Fibroblast of lung (primary cell): ENCODE measurements around the gene BNIP5. TPM values are rescaled to one million over a fixed set of nuclear protein-coding genes. Genes with fewer than 3 reads are reported as not detected.

Experiments
- DNase-seq, 2 donors: peaks; one replicate each; pipeline versions ENCODE4 v3.0.0 to v3.0.0-alpha.2; 2010; ENCODE audit warnings: low read depth in 2 of 2
- H2AFZ ChIP-seq: 2 replicates; pipeline ENCODE4 v1.5.1; 2012; ENCODE audit warnings: low read length, control low read depth, inconsistent platforms
- H3K27ac ChIP-seq: 2 replicates; pipeline ENCODE4 v1.5.1; 2011; ENCODE audit warnings: low read length, control low read depth; ENCODE audit not compliant: insufficient read depth
- H3K27me3 ChIP-seq: 2 replicates; pipeline ENCODE4 v1.5.1; 2011; ENCODE audit warnings: mild to moderate bottlenecking, low read length; ENCODE audit not compliant: control insufficient read depth, insufficient read depth
- H3K36me3 ChIP-seq: 2 replicates; pipeline ENCODE4 v1.5.1; 2011; ENCODE audit warnings: low read length; ENCODE audit not compliant: control insufficient read depth, insufficient read depth
- H3K4me1 ChIP-seq: 2 replicates; pipeline ENCODE4 v1.5.1; 2011; ENCODE audit warnings: low read length; ENCODE audit not compliant: control insufficient read depth, insufficient read depth; ENCODE audit errors: extremely low read depth
- H3K4me2 ChIP-seq: 2 replicates; pipeline ENCODE4 v1.5.1; 2011; ENCODE audit warnings: low read length, control low read depth; ENCODE audit not compliant: insufficient read depth; ENCODE audit errors: extremely low read depth
- H3K4me3 ChIP-seq, 4 experiments: fragments of 200-600 bp in 1 of 4; sonication (generic) in 1 of 4; replicated peaks in 1 of 4; 2 replicates each; pipeline ENCODE4 v1.5.1; 2011 to 2016; ENCODE audit warnings: low read length in 4 of 4, low read depth in 3 of 4, mild to moderate bottlenecking in 3 of 4, control low read depth in 2 of 4, inconsistent platforms in 1 of 4, mixed read lengths in 1 of 4; ENCODE audit not compliant: insufficient read depth in 1 of 4; ENCODE audit errors: control extremely low read depth in 1 of 4
- H3K79me2 ChIP-seq: 2 replicates; pipeline ENCODE4 v1.5.1; 2012; ENCODE audit warnings: mild to moderate bottlenecking, low read length, inconsistent platforms; ENCODE audit not compliant: control insufficient read depth, insufficient read depth
- H3K9ac ChIP-seq: 2 replicates; pipeline ENCODE4 v1.5.1; 2011; ENCODE audit warnings: mild to moderate bottlenecking, low read length, control low read depth; ENCODE audit not compliant: insufficient read depth
- H3K9me3 ChIP-seq: 2 replicates; pipeline ENCODE4 v1.5.1; 2012; ENCODE audit warnings: low read depth, low read length; ENCODE audit not compliant: control insufficient read depth, insufficient read depth
- H4K20me1 ChIP-seq: 2 replicates; pipeline ENCODE4 v1.5.1; 2011; ENCODE audit warnings: low read length; ENCODE audit not compliant: control insufficient read depth, insufficient read depth; ENCODE audit errors: extremely low read depth
- EZH2 ChIP-seq: IDR thresholded peaks from 2 replicates; pipeline ENCODE4 v1.5.1; 2012; ENCODE audit warnings: low read length, control low read depth, mild to moderate bottlenecking; ENCODE audit errors: missing control alignments
- polyA plus RNA-seq, 2 donors: library from polyadenylated mRNA; depleted of rRNA in 1 of 2; stranded (reverse) in 1 of 2; unstranded in 1 of 2; fragments of >200 nt; gene quantifications; 2 replicates each; pipeline ENCODE4 v1.2.1, GENCODE V29; 2011 to 2012; ENCODE audit warnings: missing spikeins in 1 of 2
- total RNA-seq: library from RNA; depleted of rRNA; stranded (reverse); fragments of >200 nt; gene quantifications from 2 replicates; pipeline ENCODE4 v1.2.1, GENCODE V29; 2014
- TF ChIP-seq, protein P1 (sequence below), 2 donors: IDR thresholded peaks in 1 of 2; conservative IDR thresholded peaks in 1 of 2; 1 replicate in 1 of 2; 2 replicates in 1 of 2; pipeline ENCODE4 v1.5.1; 2011 to 2012; ENCODE audit warnings: low read length in 2 of 2, control low read depth in 1 of 2, inconsistent platforms in 1 of 2, low read depth in 1 of 2, mild to moderate bottlenecking in 1 of 2

Gene BNIP5
- total and polyA plus RNA-seq, 2 donors (not counting 1 experiment from before 2014, with no cell fraction given): not detected

DNA sequence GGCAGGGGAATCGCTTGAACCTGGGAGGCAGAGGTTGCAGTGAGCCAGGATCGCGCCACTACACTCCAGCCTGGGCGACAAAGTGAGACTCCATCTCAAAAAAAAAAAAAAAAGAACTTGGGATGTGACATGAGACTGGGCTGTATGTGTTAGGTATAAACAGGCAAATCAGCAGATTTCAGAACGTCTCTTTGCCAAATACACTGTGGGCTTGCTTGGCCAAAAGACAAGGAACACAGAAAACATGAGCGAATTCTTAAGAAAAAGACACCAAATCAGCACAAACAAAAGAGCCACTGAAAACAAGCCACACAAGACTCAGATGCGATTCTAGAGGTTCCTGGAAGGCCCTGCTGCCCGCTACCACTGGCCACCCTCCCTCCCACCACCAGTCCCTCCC is 38.3 kb upstream of the BNIP5 start:
- no peak for DNase-seq
- Histone ChIP-seq H2AFZ (no peak overlapping the region), H3K4me3 (no peak overlapping the region), H3K27ac (no peak overlapping the region), H4K20me1 (no peaks in the 10 kb centered on the region), H3K4me1 (no peaks in the 10 kb centered on the region), H3K4me2 (no peak overlapping the region), H3K36me3 (no peaks in the 10 kb centered on the region), H3K9ac (no peak overlapping the region), H3K9me3 (no peaks in the 10 kb centered on the region), H3K79me2 (no peaks in the 10 kb centered on the region), H3K27me3 (peaks cover 6% of the 10 kb centered on the region)
- TF ChIP-seq, protein P1, sequence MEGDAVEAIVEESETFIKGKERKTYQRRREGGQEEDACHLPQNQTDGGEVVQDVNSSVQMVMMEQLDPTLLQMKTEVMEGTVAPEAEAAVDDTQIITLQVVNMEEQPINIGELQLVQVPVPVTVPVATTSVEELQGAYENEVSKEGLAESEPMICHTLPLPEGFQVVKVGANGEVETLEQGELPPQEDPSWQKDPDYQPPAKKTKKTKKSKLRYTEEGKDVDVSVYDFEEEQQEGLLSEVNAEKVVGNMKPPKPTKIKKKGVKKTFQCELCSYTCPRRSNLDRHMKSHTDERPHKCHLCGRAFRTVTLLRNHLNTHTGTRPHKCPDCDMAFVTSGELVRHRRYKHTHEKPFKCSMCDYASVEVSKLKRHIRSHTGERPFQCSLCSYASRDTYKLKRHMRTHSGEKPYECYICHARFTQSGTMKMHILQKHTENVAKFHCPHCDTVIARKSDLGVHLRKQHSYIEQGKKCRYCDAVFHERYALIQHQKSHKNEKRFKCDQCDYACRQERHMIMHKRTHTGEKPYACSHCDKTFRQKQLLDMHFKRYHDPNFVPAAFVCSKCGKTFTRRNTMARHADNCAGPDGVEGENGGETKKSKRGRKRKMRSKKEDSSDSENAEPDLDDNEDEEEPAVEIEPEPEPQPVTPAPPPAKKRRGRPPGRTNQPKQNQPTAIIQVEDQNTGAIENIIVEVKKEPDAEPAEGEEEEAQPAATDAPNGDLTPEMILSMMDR (conservative IDR thresholded peaks at IDR 0.05 in 1 of 2, IDR thresholded peaks at IDR 0.05 in 1 of 2; ENCODE audit: low read depth in 1 of 2, low read length in 2 of 2): no peak
- no peak for TF ChIP-seq EZH2

- Histone ChIP-seq H3K36me3 (no peaks in the 10 kb centered on the region), H3K27ac (no peak overlapping the region), H2AFZ (no peak overlapping the region), H3K4me2 (no peak overlapping the region), H3K9me3 (no peaks in the 10 kb centered on the region), H4K20me1 (no peaks in the 10 kb centered on the region), H3K4me3 (no peak overlapping the region), H3K27me3 (peaks cover 6% of the 10 kb centered on the region), H3K79me2 (no peaks in the 10 kb centered on the region), H3K4me1 (no peaks in the 10 kb centered on the region), H3K9ac (no peak overlapping the region)
- DNase-seq: no peak
- TF ChIP-seq, protein P1 (conservative IDR thresholded peaks at IDR 0.05 in 1 of 2, IDR thresholded peaks at IDR 0.05 in 1 of 2; ENCODE audit: low read depth in 1 of 2, low read length in 2 of 2): no peak
- TF ChIP-seq EZH2: no peak
These were observed 37.5 kb upstream of the BNIP5 start for GRCh38 chr6:36374194-36374593.

- Histone ChIP-seq H3K4me3 (no peak overlapping the region), H3K27me3 (peaks cover 6% of the 10 kb centered on the region), H3K4me2 (no peak overlapping the region), H3K36me3 (no peaks in the 10 kb centered on the region), H3K4me1 (no peaks in the 10 kb centered on the region), H2AFZ (no peak overlapping the region), H3K79me2 (no peaks in the 10 kb centered on the region), H3K9me3 (no peaks in the 10 kb centered on the region), H3K27ac (no peak overlapping the region), H4K20me1 (no peaks in the 10 kb centered on the region), H3K9ac (no peak overlapping the region)
- DNase-seq: no peak
- TF ChIP-seq EZH2: no peak
- TF ChIP-seq, protein P1 (conservative IDR thresholded peaks at IDR 0.05 in 1 of 2, IDR thresholded peaks at IDR 0.05 in 1 of 2; ENCODE audit: low read depth in 1 of 2, low read length in 2 of 2): no peak
These were observed 36.8 kb upstream of the BNIP5 start for GRCh38 chr6:36373368-36374019.
